OCI-LY1 (cell line): ENCODE data around the gene ADGRL1.
"Not testable (repeated sequence)": the region's sequence is repeated elsewhere in the genome, so short reads cannot be mapped to it uniquely, and the experiment has no call there.

Source experiments
- H2AFZ ChIP-seq: fragments of 200-600 bp; sonication (generic), shearing (Covaris generic); 2 replicates; pipeline ENCODE4 v1.6.0; 2014; ENCODE audit warnings: antibody characterized with exemption, mild to moderate bottlenecking, low read length
- H3F3A ChIP-seq: fragments of 200-600 bp; sonication (generic), shearing (Covaris generic); 2 replicates; pipeline ENCODE4 v1.6.0; 2014; ENCODE audit warnings: mild to moderate bottlenecking, antibody characterized with exemption, low read length, moderate library complexity; ENCODE audit not compliant: insufficient read depth
- H3K27ac ChIP-seq: fragments of 200-600 bp; sonication (generic); 2 replicates; pipeline ENCODE4 v1.5.1; 2014; ENCODE audit warnings: low read length, mixed run types, mild to moderate bottlenecking, low read depth; ENCODE audit not compliant: poor library complexity, severe bottlenecking
- H3K27me3 ChIP-seq: fragments of 200-600 bp; sonication (generic); 2 replicates; pipeline ENCODE4 v1.6.0; 2014; ENCODE audit warnings: antibody characterized with exemption, mild to moderate bottlenecking, low read length, moderate library complexity; ENCODE audit not compliant: insufficient read depth
- H3K36me3 ChIP-seq: fragments of 200-600 bp; sonication (generic); 2 replicates; pipeline ENCODE4 v1.6.1; 2014; ENCODE audit warnings: mild to moderate bottlenecking, antibody characterized with exemption, low read length, moderate library complexity, mixed read lengths; ENCODE audit not compliant: insufficient read depth
- H3K4me1 ChIP-seq: fragments of 200-600 bp; sonication (generic); 2 replicates; pipeline ENCODE4 v1.5.1; 2014; ENCODE audit warnings: mild to moderate bottlenecking, low read length, moderate library complexity; ENCODE audit not compliant: insufficient read depth, severe bottlenecking
- H3K4me2 ChIP-seq: fragments of 200-600 bp; sonication (generic), shearing (Covaris generic); 2 replicates; pipeline ENCODE4 v1.6.1; 2014; ENCODE audit warnings: low read length
- H3K4me3 ChIP-seq: fragments of 200-600 bp; sonication (generic); 2 replicates; pipeline ENCODE4 v1.5.1; 2014; ENCODE audit warnings: low read length, low read depth, mild to moderate bottlenecking, mixed read lengths; ENCODE audit not compliant: poor library complexity, severe bottlenecking
- H3K79me2 ChIP-seq: fragments of 200-600 bp; shearing (Covaris generic); 2 replicates; pipeline ENCODE4 v1.6.1; 2016; ENCODE audit warnings: mixed run types, low read length, mixed read lengths; ENCODE audit not compliant: insufficient read depth
- H3K9ac ChIP-seq: fragments of 200-600 bp; sonication (generic), shearing (Covaris generic); 2 replicates; pipeline ENCODE4 v1.6.1; 2014; ENCODE audit warnings: mild to moderate bottlenecking, low read length, mixed read lengths
- H3K9me2 ChIP-seq: fragments of 200-600 bp; sonication (generic), shearing (Covaris generic); 2 replicates; pipeline ENCODE4 v1.6.1; 2014; ENCODE audit warnings: low read depth, mild to moderate bottlenecking, low read length, mixed read lengths
- H3K9me3 ChIP-seq: fragments of 200-600 bp; shearing (Covaris generic); 2 replicates; pipeline ENCODE4 v1.6.1; 2014; ENCODE audit warnings: low read length, mixed read lengths
- H4K20me1 ChIP-seq: fragments of 200-600 bp; sonication (generic), shearing (Covaris generic); 2 replicates; pipeline ENCODE4 v1.6.0; 2016; ENCODE audit warnings: mild to moderate bottlenecking, low read length; ENCODE audit not compliant: insufficient read depth
- EZH2 ChIP-seq: fragments of 200-600 bp; sonication (generic), shearing (Covaris generic); IDR thresholded peaks from 2 replicates; pipeline ENCODE4 v1.8.0; 2017; ENCODE audit warnings: borderline replicate concordance, mixed run types, mild to moderate bottlenecking, antibody characterized with exemption, low read length, moderate library complexity, mixed read lengths
- TF ChIP-seq, protein P1 (sequence below): fragments of 200-600 bp; sonication (generic), shearing (Covaris generic); IDR thresholded peaks from 2 replicates; pipeline ENCODE4 v1.5.1; 2017; ENCODE audit warnings: mild to moderate bottlenecking, antibody characterized with exemption, low read length, moderate library complexity, mixed read lengths

ADGRL1 gene

DNA sequence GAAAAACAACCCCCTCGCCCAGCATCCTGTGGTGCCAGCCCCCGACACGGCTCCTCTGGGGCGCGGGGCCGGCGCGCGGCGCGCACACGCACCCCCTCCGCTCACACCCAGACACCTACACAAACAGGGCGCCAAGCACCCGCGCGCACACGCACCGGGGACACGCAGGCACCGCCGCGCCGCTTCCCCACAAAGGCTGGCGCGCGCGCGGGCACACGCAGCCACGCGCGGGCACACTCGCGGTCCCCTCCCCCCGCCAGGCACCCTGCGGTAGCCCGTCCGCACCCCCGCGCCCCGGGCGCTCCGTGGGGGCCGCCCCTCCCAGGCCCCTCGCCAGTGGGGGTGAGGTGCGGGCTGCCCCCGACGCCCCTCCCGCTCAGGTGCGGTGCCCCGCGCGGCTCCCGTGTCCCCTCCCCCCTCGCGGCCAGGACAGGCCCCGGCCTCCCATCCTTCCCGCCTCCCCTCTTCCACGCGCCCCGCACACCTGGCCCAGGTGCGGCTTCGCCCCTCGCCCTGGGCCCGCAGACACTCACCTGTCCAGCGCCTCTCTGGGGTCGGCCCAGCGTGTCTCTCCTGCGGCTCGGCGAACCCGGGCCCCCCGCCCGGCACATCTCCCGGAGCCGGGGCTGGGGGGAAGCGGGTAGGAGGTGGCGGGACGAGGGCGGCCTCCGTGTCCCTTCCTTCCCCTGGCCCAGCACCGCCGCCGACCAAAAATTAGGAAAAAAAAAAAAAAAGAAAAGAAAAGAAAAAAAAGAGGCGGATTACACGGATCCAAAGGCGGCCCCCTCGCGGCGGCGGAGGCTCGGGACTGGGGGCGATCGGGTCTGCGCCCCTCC is at the start of gene ADGRL1:
TSS of gene ADGRL1 (minus strand) at position 718 of the 836 bp plus-strand sequence. CDS start 22,567 bp downstream, outside the sequence.
- H2AFZ ChIP-seq, result peak within 1 kb of the TSS; percentile 78; the same call in 1 of the 2 replicates
- H3K79me2 ChIP-seq, H3K4me1 ChIP-seq, H3K9me2 ChIP-seq, H3K27ac ChIP-seq, H3K9me3 ChIP-seq, H3K27me3 ChIP-seq, H4K20me1 ChIP-seq, H3K36me3 ChIP-seq, H3F3A ChIP-seq: not testable (repeated sequence)
- H3K4me2 ChIP-seq, result peak within 1 kb of the TSS; percentile 72
- peak within 1 kb of the TSS; percentile 61 for H3K4me3 ChIP-seq
- H3K9ac ChIP-seq, result peak within 1 kb of the TSS; percentile 61

DNA sequence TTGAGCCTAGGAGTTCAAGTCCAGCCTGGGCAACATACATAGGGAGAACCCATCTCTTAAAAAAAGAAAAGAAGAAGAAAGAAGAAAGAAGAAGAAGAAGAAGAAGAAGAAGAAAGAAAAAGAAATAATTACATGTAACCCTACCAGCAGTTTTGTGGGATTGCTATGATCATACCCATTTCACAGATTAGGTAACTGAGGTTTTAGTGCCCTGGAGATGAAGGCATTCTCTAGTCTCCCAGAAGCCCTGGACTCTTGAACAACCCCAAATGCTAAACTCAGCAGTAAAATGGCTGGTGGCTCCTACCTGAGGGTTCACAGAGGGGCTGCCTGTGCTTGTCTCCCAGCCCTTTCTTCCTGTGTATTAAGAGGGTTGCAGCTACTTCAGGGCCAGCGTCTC is 49.3 kb upstream of the ADGRL1 start:
- H3K36me3 ChIP-seq, H3K27ac ChIP-seq, H3K4me2 ChIP-seq, H4K20me1 ChIP-seq, H3K27me3 ChIP-seq, H3K9ac ChIP-seq, H3K9me2 ChIP-seq, H3K4me1 ChIP-seq, H3F3A ChIP-seq, H2AFZ ChIP-seq, H3K9me3 ChIP-seq, H3K4me3 ChIP-seq, H3K79me2 ChIP-seq: not testable (repeated sequence)

- not testable (repeated sequence) for H3F3A ChIP-seq
Observed at GRCh38 chr19:14253822-14254599, 48.0 kb upstream of the ADGRL1 start.

GRCh38 chr19:14252136-14252535 is 46.2 kb upstream of the ADGRL1 start:
- H3K9me3 ChIP-seq, H3K4me3 ChIP-seq, H4K20me1 ChIP-seq, H3K36me3 ChIP-seq, H3F3A ChIP-seq, H3K27me3 ChIP-seq, H3K4me2 ChIP-seq, H2AFZ ChIP-seq, H3K27ac ChIP-seq, H3K4me1 ChIP-seq, H3K9ac ChIP-seq, H3K9me2 ChIP-seq, H3K79me2 ChIP-seq: not testable (repeated sequence)

More at GRCh38 chr19:14253822-14254599, 48.0 kb upstream of the ADGRL1 start:
- not testable (repeated sequence) for H3K27me3 ChIP-seq, H3K36me3 ChIP-seq, H3K27ac ChIP-seq, H3K9me3 ChIP-seq, H2AFZ ChIP-seq, H3K4me2 ChIP-seq, H3K9me2 ChIP-seq, H3K79me2 ChIP-seq, H3K4me1 ChIP-seq, H3K9ac ChIP-seq, H3K4me3 ChIP-seq, H4K20me1 ChIP-seq

- Histone ChIP-seq H3K9me3 (no peaks in the 10 kb centered on the region), H3K9me2 (no peaks in the 10 kb centered on the region), H4K20me1 (no peaks in the 10 kb centered on the region), H3K79me2 (no peaks in the 10 kb centered on the region), H3K36me3 (no peaks in the 10 kb centered on the region), H2AFZ (no peak overlapping the region), H3K4me3 (no peak overlapping the region), H3K4me1 (no peaks in the 10 kb centered on the region), H3K27ac (no peak overlapping the region), H3K4me2 (no peak overlapping the region), H3F3A (no peaks in the 10 kb centered on the region), H3K27me3 (no peaks in the 10 kb centered on the region), H3K9ac (no peak overlapping the region)
- TF ChIP-seq, protein P1, sequence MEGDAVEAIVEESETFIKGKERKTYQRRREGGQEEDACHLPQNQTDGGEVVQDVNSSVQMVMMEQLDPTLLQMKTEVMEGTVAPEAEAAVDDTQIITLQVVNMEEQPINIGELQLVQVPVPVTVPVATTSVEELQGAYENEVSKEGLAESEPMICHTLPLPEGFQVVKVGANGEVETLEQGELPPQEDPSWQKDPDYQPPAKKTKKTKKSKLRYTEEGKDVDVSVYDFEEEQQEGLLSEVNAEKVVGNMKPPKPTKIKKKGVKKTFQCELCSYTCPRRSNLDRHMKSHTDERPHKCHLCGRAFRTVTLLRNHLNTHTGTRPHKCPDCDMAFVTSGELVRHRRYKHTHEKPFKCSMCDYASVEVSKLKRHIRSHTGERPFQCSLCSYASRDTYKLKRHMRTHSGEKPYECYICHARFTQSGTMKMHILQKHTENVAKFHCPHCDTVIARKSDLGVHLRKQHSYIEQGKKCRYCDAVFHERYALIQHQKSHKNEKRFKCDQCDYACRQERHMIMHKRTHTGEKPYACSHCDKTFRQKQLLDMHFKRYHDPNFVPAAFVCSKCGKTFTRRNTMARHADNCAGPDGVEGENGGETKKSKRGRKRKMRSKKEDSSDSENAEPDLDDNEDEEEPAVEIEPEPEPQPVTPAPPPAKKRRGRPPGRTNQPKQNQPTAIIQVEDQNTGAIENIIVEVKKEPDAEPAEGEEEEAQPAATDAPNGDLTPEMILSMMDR, result no peak
- TF ChIP-seq EZH2, result no peak
Observed at GRCh38 chr19:14250870-14251269, 44.9 kb upstream of the ADGRL1 start.

GRCh38 chr19:14250315-14250714 is 44.3 kb upstream of the ADGRL1 start:
- H3K4me1 ChIP-seq, H3K36me3 ChIP-seq, H3K4me2 ChIP-seq, H3K79me2 ChIP-seq, H4K20me1 ChIP-seq, H3K27ac ChIP-seq, H3K4me3 ChIP-seq, H3K9me2 ChIP-seq, H3K9ac ChIP-seq, H3K9me3 ChIP-seq, H3F3A ChIP-seq, H2AFZ ChIP-seq, H3K27me3 ChIP-seq: not testable (repeated sequence)
